K562 (cell line): ENCODE measurements around the gene MRPS18B. TPM values are rescaled to one million over a fixed set of nuclear protein-coding genes. Genes with fewer than 3 reads are reported as not detected.
A peak's percentile ranks its signal among the peaks of the same experiment; 100 is the strongest.

Source experiments
- ARHGAP35 ChIP-seq: fragments of 450-650 bp; IDR thresholded peaks from 2 replicates; pipeline ENCODE4 v1.6.1; 2018; ENCODE audit not compliant: partially characterized antibody
- ARNT ChIP-seq, 2 experiments: fragments of 450-650 bp; IDR thresholded peaks; 2 replicates each; pipeline ENCODE4 v1.6.1; 2016; ENCODE audit warnings: mild to moderate bottlenecking in 1 of 2
- BMI1 ChIP-seq: fragments of 150-350 bp; IDR thresholded peaks from 2 replicates; pipeline ENCODE4 v1.6.1; 2014; ENCODE audit warnings: low read length
- BRF1 ChIP-seq: IDR thresholded peaks from 3 replicates; pipeline ENCODE4 v1.6.1; 2011; ENCODE audit warnings: borderline replicate concordance, mild to moderate bottlenecking; ENCODE audit not compliant: insufficient read length; ENCODE audit errors: extremely low read depth
- CTBP1 ChIP-seq: fragments of 450-650 bp; IDR thresholded peaks from 2 replicates; pipeline ENCODE4 v1.6.1; 2016; ENCODE audit warnings: borderline replicate concordance
- E2F6 ChIP-seq, 2 experiments: IDR thresholded peaks; 2 replicates each; pipeline ENCODE4 v1.6.1; 2011; ENCODE audit warnings: borderline replicate concordance in 1 of 2, control low read depth in 1 of 2, low read depth in 1 of 2, low read length in 1 of 2, mild to moderate bottlenecking in 1 of 2, mixed read lengths in 1 of 2, moderate library complexity in 1 of 2; ENCODE audit not compliant: insufficient read depth in 1 of 2, insufficient read length in 1 of 2, poor library complexity in 1 of 2, severe bottlenecking in 1 of 2; ENCODE audit errors: extremely low read depth in 1 of 2
- ELF1 ChIP-seq: fragments of 200-800 bp; sonication (Bioruptor generic); IDR thresholded peaks from 2 replicates; pipeline ENCODE4 v1.6.1; 2016; ENCODE audit warnings: missing genetic modification characterization, missing compliant biosample characterization
- EP300 ChIP-seq: IDR thresholded peaks from 2 replicates; pipeline ENCODE4 v1.6.1; 2012; ENCODE audit warnings: low read length, improper control_type of control experiment
- ETV1 ChIP-seq: fragments of 450-650 bp; conservative IDR thresholded peaks from 2 replicates; pipeline ENCODE4 v1.6.1; 2016; ENCODE audit warnings: missing genetic modification characterization, control low read depth, low read depth, missing compliant biosample characterization
- ID3 ChIP-seq, 2 experiments: fragments of 250-450 bp in 1 of 2; fragments of 450-650 bp in 1 of 2; sonication (Bioruptor Pico) in 1 of 2; IDR thresholded peaks; 2 replicates each; pipeline versions ENCODE4 v1.6.1 to v1.8.0; 2016 to 2021; ENCODE audit warnings: mild to moderate bottlenecking in 2 of 2, moderate library complexity in 2 of 2, missing compliant biosample characterization in 1 of 2, missing genetic modification characterization in 1 of 2
- KDM5B ChIP-seq: fragments of 200-600 bp; sonication (generic); IDR thresholded peaks from 2 replicates; pipeline ENCODE4 v1.6.1; 2012; ENCODE audit warnings: low read depth, mild to moderate bottlenecking, moderate library complexity, low read length, control low read depth, inconsistent platforms; ENCODE audit not compliant: insufficient replicate concordance
- MTF1 ChIP-seq: fragments of 250-450 bp; sonication (Bioruptor Pico); IDR thresholded peaks from 2 replicates; pipeline ENCODE4 v1.9.0; 2021; ENCODE audit warnings: moderate library complexity, mild to moderate bottlenecking, inconsistent platforms, borderline replicate concordance
- PML ChIP-seq: IDR thresholded peaks from 2 replicates; pipeline ENCODE4 v1.6.1; 2012; ENCODE audit warnings: low read length, inconsistent platforms
- POLR2A ChIP-seq: fragments of 450-650 bp; conservative IDR thresholded peaks from 2 replicates; pipeline ENCODE4 v1.6.1; 2016
- PTTG1 ChIP-seq: fragments of 450-650 bp; IDR thresholded peaks from 2 replicates; pipeline ENCODE4 v1.6.1; 2016; ENCODE audit warnings: low read depth, mild to moderate bottlenecking, missing genetic modification characterization, missing compliant biosample characterization
- RHOXF2B ChIP-seq: fragments of 250-450 bp; sonication (Bioruptor Pico); conservative IDR thresholded peaks from 2 replicates; pipeline ENCODE4 v1.5.1; 2021
- TAF1 ChIP-seq: IDR thresholded peaks from 2 replicates; pipeline ENCODE4 v1.6.1; 2011; ENCODE audit warnings: mild to moderate bottlenecking, low read length, moderate library complexity; ENCODE audit not compliant: insufficient read depth, control insufficient read depth, severe bottlenecking; ENCODE audit errors: extremely low read depth
- TCF3 ChIP-seq: sonication (generic); formaldehyde crosslinking; IDR thresholded peaks from 2 replicates; pipeline ENCODE4 v1.4.0; 2020; ENCODE audit warnings: mild to moderate bottlenecking, missing genetic modification reagents
- ZBTB33 ChIP-seq: sonication (generic); formaldehyde crosslinking; IDR thresholded peaks from 2 replicates; pipeline ENCODE4 v1.8.1; 2023; ENCODE audit warnings: mild to moderate bottlenecking, missing genetic modification reagents
- ZNF175 ChIP-seq: fragments of 200-800 bp; sonication (Bioruptor generic); IDR thresholded peaks from 2 replicates; pipeline ENCODE4 v1.6.1; 2016; ENCODE audit warnings: low read depth, mild to moderate bottlenecking, missing genetic modification characterization, missing compliant biosample characterization
- ZNF3 ChIP-seq: fragments of 250-450 bp; sonication (Bioruptor Pico); IDR thresholded peaks from 2 replicates; pipeline ENCODE4 v1.5.0; 2021; ENCODE audit warnings: mild to moderate bottlenecking, moderate library complexity
- ZNF324 ChIP-seq: fragments of 250-450 bp; sonication (Bioruptor Pico); IDR thresholded peaks from 2 replicates; pipeline ENCODE4 v1.4.0; 2020; ENCODE audit warnings: mild to moderate bottlenecking
- ZNF431 ChIP-seq: sonication (generic); formaldehyde crosslinking; IDR thresholded peaks from 2 replicates; pipeline ENCODE4 v1.8.0; 2022; ENCODE audit warnings: mild to moderate bottlenecking, missing genetic modification reagents
- ZNF655 ChIP-seq: fragments of 250-450 bp; sonication (Bioruptor Pico); IDR thresholded peaks from 2 replicates; pipeline ENCODE4 v1.5.0; 2021
- polyA plus RNA-seq, 8 experiments: library from polyadenylated mRNA; depleted of rRNA in 4 of 8; stranded (reverse) in 5 of 8; unstranded in 3 of 8; fragments of >200 nt; fragmentation: Nextera tagmentation in 2 of 8; fragmentation: Illumina TruSeq in 1 of 8; extraction: Ambion mirVana in 2 of 8; extraction: Trizol in 1 of 8; gene quantifications; 2 replicates each; pipeline versions ENCODE4 v1.2.1 to v1.2.3, GENCODE V29; 2011 to 2014; ENCODE audit warnings: inconsistent platforms in 1 of 8, missing spikeins in 1 of 8
- total RNA-seq, 7 experiments: library from RNA; depleted of rRNA in 6 of 7; stranded (reverse); fragments of >200 nt in 6 of 7; fragmentation: Illumina TruSeq in 2 of 7; extraction: Trizol in 2 of 7; gene quantifications; 2 replicates each; pipeline versions ENCODE4 v1.2.1 to v1.2.3, GENCODE V29; 2011 to 2021; ENCODE audit warnings: low replicate concordance in 1 of 7

Gene MRPS18B
- total and polyA plus RNA-seq, 9 of the 15 experiments (the other 6 are each of a cell fraction or from before 2014, with no cell fraction given) = 132 to 383 (median 178) TPM

- TF ChIP-seq ZNF431 (no peak; the same call in 1 of the 2 replicates), ZNF3 (CRISPR knock-in tag) (peak; percentile 88), ARHGAP35 (no peak), TCF3 (CRISPR knock-in tag) (no peak), ZNF655 (peak; percentile 90), EP300 (no peak), ETV1 (tag) (no peak), MTF1 (CRISPR knock-in tag) (no peak), BMI1 (no peak), ID3 (CRISPR knock-in tag; IDR thresholded peaks at IDR 0.05) (no peak), ID3 (tag; IDR thresholded peaks at IDR 0.05) (no peak; the same call in 1 of the 2 replicates), ZNF324 (CRISPR knock-in tag) (peak; percentile 57; the same call in 1 of the 2 replicates), ARNT (IDR thresholded peaks at IDR 0.05) (peak; percentile 18 to 58; a peak in 1 of 4 replicates), BRF1 (no peak), KDM5B (no peak), POLR2A (peak; percentile 95), ELF1 (tag) (peak; percentile 40; the same call in 1 of the 2 replicates), E2F6 (IDR thresholded peaks at IDR 0.05; ENCODE audit: borderline replicate concordance in 1 of 2, extremely low read depth in 1 of 2, insufficient read depth in 1 of 2, insufficient read length in 1 of 2, low read depth in 1 of 2, low read length in 1 of 2, poor library complexity in 1 of 2, severe bottlenecking in 1 of 2) (no peak), CTBP1 (no peak), PTTG1 (peak; percentile 33; the same call in 1 of the 2 replicates), RHOXF2B (CRISPR knock-in tag) (peak; percentile 86; the same call in 1 of the 2 replicates), PML (no peak; the same call in 1 of the 2 replicates), ZBTB33 (CRISPR knock-in tag) (no peak), ZNF175 (CRISPR knock-in tag) (peak; percentile 91), TAF1 (no peak)
Observed at GRCh38 chr6:30615219-30615957, 2.3 kb upstream of the MRPS18B start (continued).
